HS-27A (cell line): ENCODE data around the gene MAP1B.
"Not testable (repeated sequence)": the region's sequence is repeated elsewhere in the genome, so short reads cannot be mapped to it uniquely, and the experiment has no call there.

Source experiments
- DNase-seq: peaks from one replicate; pipeline ENCODE4 v3.0.0-alpha.2; 2012; ENCODE audit warnings: low read depth, missing footprints

Gene MAP1B

DNA sequence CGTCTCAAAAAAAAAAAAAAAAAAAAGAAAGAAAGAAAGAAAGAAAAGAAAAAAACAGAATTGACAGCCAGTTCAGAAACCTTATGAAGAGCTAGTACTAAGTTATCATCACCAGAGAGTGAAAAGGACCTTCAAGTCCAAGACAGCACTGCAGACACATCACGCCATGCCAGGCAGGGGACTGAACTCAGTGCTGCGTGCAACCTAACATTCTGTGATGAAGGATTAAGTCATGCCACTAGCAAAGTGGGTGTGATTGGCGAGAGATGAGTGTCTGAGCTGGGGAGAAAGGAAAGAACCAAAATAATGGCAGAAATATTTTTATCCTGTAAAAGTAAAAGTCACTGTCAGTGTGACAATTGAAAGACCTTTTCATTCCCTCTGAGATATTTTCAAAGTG is 54.7 kb downstream of the MAP1B start:
- DNase-seq: no peak

DNA sequence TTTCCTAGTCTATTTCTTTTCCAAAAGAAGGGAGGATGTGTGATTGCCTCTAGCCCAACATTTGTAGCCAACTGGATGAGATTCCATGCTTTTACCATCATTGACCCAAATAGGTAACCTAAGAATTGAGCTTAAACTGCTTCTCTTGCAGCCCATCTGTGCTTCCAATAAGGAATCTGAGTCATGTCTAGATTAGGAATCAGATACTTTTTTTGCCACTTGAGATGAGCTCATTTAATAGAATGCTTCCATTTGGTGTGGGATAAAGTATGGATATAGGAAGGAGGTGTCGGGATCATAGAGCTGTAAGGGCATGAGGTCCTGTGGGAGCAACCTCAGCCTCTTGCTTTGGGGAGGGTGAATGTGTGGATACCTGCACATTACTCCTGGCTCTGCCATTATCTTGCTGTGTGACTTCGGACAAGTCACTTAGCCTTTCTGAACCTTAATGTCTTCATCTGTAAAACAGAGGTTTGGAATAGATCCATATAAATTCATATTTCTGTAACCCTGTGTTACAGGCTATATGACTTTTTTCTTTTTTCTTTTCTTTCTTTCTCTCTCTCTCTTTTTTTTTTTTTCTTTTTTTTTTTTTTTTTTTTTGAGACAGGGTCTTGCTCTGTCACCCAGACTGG is 56.2 kb downstream of the MAP1B start:
- no peak for DNase-seq

DNA sequence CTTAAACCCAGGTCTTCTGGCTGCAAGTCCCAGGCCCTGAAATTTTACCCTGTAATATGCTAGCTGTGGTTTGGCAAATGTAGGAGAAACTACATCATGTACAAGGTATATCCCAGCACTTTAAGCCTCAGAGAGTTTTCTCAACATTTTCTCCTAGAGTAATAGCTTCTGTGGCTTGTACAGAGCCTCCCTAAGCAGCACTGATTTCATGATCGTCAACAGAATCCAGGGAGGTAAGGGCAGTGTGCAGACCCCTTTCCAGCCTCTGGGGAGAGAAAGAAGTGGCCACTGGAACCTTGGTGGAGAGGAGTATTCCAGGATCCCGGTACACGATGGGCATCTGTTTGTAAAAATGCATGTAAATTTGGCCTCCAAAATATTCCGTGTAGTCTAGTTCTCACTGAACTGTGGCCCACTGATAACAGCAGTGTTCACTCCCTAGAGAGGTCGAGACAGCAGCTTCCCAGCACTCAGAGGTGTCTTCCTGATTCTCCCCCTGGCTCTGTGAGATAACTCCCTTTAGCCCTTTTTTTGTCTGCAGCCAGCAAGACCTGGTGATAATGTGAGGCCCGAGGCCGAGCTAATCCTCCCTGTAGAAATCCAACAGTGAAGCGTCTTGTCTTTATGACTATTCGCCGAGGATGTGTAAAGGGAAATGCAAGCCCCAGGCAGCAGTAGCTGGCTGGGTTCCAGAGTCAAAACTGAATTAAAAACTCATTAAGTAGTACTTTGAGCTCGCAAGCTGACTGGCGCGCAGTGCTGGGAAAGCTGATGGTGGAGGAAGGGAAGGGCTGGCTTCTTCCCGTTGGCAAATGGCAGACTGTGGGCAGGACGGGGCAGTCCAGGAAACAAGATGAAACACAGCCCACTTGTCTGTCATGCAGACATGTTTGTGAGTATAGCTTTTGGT is 59.0 kb downstream of the MAP1B start:
- no peak for DNase-seq

DNA sequence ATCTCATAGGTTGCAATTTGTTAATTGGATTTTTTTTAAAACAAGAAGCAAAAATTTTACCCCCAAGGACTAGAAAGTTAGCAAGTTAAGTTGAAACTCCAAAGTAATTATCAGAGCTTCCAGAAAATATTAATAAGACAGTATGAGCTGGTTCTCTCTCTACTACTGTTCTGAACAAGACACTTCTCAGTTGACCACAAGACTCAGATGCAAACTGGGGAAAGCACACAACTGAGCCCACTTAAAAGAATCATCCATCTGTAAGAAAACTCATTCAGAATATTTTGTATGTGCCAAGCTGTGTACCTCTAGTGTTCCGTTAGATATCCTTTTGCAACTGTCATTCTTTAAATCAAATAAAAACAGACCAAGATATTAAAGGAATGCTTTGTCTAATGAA is 60.0 kb downstream of the MAP1B start:
- no peak for DNase-seq

DNA sequence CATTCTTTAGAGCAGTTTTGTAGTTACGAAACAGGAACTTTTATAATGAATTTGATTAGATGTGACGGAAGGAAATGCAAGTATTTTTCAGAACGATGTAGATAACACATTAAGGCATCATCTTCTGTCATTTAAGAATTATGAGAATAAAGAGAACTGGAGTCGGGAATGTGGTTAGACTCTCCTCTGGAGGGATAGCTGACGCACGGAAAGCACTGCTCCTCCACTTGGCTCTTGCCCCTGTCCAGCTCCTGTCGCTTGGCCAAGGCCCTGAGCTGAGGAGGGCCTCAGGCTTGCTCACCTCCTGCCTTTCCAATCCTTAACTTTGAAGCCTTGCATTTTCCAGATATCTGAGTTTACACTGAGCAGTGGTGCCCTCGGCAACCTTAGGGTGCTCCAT is 60.5 kb downstream of the MAP1B start:
- DNase-seq: no peak

DNA sequence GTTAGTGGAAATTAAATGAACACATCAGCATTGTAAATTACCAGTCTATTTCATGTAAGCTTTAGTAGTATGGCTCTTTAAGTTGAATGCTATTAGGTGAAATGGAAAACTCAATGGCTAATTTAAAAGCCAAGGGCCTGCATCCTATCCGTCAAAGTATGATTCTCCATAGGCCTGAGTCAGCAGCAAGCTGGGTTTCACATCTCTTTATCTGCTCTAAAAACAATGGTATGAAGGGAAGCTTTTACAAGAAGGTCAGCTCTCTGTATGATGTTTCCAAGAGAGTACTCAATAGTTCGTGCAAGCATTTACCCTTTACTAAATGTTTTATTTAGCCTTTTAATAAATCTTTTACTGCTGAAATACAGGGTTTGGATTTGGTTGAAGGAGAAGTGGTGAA is 62.8 kb downstream of the MAP1B start:
- DNase-seq: no peak

DNA sequence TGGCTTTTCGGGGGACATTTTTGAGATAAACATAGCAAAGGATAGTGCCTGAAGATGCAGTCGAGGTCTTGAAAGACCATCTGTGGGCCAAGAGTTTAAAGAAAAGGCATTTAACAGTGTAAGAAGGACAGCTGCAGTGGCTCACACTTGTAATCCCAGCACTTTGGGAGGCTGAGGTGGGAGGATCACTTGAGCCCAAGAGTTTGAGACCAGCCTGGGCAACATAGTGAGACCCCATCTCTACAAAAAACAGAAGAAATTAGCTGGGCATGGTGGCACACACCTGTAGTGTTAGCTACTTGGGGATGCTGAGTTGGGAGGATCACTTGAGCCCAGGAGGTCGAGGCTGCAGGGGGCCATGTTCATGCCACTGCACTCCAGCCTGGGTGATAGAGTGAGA is 63.9 kb downstream of the MAP1B start:
- not testable (repeated sequence) for DNase-seq

DNA sequence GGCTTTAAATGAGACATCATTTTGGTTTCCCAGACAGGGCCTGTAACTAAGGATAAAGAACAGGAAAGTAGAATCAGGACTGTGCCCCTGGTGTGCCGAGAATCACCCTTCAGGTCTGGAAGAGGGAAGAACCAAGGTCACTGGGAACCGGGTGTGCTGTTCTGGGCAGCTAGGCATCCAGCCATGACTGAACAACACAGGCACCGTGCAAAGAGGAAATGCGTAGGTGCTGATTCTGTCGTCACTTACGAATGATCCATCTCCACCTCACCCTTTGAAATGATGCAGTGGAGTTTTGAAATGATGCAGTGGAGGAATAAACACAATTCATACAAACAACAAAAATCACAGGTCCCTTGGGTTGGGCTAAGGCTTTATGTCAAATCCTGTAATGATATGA is 64.4 kb downstream of the MAP1B start:
- DNase-seq: no peak

DNA sequence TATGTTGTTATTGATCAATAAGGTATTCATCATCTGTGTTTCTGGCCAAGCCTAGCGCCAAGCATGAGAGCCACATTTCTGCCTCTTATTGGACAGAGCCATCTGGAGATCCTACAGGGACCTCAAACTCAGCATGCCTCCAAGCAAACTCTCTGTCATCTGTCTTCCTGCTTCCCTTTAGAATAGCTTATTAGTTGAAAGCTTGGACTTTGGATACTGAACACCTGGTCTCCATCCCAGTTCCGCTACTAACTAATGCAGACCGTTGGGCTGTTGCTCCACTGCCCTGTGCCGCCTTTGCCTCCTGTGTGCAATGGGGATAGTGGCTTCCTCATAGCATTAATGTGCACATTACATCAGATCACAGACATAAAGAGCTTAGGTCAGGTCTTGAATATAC is 65.5 kb downstream of the MAP1B start:
- no peak for DNase-seq

DNA sequence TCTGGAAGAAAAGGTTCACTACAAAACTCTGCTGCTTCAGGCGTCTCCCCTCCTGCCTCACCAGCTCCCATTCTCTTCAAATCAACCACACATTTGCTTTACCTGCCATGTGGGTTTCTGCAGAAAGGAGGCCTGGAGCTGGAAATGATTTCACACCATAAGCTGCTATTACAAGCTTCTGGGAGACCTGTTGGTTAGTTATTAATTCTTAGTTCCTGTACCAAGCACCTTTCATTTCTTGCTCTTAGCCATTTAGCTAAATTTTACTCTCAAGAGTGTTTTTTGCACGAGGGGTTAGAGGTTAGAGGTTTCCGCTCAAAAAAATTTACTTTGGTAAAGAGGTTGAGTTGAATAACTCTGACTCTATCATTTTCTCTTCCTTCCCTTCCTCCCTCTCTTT is 70.3 kb downstream of the MAP1B start:
- no peak for DNase-seq

DNA sequence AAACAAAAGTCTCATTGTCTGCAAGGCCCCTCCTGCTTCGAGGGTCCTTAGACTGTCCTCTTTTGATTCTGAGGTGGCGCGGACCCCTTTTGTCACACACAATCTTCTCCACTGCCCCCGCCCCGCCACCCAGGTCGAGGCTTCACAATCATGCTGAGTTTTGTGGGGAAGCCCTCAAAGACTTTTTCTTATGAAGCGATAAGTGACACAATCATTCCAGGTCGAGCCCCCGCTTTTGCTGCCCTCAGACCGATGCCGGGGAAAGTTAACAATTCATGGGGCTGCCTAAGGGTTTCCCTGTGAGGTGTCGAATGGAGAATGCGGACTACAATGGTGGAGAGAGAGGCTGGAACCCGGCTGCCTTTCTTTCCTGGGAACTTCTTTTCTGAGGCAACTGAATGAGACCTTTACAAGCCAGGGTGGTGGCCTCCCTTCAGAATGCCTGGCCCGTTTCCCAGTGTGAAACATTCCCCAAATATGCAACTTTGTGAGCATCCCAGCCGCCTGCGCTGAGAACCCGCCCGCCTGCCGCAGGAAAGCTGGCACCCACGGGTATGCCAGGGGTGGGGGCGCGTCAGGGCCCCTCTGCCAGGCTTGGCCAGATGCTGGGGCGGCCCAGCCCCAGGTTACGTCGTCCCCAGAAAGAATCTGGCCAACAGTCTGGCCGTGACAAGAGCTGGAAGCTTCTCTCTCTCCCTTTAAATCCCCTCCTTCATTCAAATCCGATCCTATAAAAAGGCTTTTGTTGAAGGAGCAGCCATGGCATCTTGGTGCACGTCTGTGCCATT is 71.9 kb downstream of the MAP1B start:
- DNase-seq: peak; percentile 78

DNA sequence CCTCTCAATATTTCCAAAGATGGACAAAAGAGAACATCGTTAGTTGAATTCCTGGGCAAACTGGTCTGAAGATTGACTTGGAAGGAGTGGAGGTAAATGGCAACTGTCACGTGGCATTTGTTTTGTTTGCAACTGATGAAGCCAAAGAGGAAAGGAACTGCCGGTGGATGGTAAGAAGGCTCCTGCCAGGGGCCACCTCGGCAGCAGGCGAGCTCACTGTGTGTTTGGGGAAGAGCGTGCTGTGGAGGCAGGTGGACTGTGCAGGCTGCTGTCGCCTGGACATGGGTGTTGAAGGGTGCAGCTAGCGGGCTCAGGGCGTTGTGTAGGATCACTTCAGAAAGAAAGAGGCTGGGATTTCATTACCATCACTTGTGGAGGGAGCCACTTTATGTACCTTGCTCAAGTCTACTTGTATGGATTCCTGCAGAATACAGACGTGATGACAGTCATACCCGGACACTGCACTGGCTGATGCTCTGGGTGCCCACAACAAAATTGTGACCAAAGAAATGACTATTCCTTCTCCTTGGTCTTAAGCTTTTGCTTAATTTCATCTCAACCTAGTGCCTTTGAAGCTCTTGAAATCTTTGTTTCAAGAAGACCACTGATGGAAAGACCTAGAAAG is 72.7 kb downstream of the MAP1B start:
- no peak for DNase-seq

DNA sequence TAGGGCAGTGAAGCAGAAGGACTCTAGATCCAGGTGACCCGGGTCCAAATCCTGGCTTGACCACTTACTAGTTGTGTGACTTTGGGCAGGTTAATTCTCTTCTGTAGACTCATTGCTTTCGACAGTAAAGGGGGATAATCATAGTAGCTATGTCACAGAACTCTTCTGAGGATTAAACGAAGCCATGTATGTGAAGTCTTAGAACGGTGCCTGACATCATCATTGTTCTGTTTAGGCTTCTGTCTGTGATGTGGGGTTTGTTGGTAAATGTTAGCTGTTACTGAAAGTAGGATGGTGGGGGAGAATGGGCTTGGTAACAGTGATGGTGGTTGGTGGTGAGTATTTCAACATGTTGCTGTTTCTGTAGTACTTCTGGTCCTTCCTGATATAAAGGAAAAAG is 73.7 kb downstream of the MAP1B start:
- no peak for DNase-seq

DNA sequence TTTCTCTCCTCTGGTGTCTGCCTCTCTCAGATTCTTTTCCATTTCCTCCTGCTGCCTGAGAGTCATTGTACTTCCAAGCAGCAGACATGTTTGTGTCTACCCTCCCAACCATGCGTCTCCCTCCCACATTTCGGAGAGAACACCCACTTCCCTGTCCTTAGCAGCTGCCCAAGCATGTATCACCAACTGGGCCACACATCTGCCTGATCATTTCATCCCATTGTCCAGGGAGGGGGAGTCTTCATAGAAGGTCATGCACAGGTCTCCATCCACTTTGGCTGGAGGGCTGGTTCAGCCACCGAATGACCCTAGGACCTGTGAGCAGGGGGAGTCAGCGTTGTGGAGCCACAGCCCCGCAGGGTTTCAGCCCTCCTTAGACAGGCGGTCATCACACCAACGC is 75.4 kb downstream of the MAP1B start:
- DNase-seq: no peak

DNA sequence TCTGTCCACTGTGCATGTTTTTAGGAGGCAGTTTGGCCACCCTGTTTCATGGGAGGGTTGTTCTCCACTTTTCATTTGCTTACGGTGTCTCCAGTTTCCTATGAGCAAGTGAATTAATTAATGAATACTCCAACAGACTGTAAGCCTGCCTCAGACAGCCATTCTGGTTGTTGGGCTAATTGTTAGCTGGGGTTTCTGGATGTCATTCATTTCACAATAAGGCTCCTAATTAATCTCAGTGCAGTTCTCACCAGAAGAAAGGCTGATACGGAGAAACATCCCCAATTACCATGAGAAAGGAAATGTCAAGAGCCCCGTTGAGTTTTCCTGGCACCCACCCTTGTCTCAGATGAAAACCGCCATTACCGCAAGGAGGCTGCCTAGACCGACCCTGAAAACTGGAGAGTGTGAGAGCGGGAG is 75.8 kb downstream of the MAP1B start:
- DNase-seq: no peak

DNA sequence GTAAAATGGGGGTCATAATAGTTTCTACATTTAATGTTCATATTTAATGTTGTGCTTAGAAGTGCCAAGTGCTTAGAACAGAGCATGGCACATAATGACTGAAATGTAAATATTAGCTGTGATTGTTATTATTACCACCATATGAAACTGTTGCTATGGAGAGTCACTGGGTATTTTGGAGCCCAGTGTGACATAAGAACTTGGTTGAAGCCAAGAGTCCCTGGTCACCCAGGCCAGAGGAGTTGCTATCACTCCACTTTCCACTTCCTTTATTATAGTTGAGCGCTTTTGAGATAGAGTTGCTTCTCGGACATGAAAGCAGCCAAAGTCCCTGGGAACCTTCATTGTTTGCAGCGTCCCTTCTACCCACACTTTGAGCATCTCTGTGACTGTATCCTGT is 77.1 kb downstream of the MAP1B start:
- DNase-seq: no peak

DNA sequence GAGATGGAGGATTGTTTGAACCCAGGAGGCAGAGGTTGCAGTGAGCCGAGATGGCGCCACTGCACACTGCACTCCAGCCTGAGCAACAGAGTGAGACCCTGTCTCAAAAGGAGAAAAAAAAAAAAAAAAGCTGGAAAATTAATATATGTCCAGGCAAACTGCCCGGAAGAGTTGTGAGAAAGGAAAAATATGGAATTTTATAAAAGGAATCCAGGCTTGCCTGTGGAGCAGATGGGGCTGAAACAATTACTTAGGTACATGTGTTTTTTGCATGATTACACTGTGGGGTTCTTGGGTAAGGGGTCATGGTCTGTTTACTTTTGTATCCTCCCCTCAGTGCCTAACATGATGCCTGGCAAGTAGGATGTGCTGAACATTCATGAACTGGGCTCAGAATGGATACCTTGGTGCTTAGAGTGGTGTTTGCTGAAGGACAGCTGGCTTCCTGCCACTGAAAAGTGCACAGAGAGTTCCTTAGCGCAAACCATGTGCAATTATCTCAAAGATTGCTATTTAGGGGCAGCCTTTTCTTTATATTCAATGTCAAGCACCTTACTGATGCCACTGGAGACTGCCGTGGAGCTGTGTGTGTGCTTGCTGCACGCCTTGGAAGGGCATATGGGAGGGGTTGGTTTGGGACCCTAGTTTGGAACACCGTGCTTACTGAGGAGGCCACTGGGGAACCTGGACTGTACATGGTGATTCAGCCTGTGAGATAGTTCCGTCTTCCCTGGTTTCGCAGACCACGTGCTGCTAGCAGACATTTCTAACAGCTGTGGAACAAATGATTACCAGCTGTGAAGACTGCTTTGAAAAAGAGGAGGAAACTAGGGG is 78.4 kb downstream of the MAP1B start:
- DNase-seq: no peak

DNA sequence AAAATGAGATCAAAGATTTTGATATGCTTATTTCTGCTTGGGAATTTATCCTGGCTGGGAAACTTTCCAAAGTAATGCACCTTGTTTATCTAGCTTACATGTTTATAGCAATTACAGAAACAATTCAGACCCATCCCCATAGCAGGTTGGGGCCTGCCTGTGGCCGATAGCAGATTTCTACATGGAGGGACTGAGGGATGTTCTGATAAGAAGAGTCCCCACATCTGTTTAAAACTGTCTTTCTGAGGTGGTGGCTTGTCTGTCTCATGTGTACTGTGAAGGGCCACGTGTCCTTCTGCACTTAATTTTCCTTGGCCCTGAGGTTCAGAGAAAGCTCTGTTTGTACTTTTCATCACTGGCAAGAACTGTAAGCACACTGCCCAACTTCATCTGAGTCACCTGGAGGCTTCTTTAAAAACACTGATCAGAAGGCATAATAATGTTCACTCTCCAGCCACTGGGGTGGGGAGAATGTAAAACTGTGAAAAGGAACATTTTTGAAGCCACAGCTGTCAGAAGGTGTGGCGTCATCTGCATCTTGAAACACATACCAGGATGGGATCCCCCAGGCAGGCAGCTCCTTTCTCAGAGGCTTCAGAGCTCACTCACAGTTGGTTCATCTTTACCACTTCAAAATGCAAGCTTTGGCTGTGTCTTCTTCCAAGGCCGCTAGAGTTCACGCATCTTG is 80.3 kb downstream of the MAP1B start:
- no peak for DNase-seq

DNA sequence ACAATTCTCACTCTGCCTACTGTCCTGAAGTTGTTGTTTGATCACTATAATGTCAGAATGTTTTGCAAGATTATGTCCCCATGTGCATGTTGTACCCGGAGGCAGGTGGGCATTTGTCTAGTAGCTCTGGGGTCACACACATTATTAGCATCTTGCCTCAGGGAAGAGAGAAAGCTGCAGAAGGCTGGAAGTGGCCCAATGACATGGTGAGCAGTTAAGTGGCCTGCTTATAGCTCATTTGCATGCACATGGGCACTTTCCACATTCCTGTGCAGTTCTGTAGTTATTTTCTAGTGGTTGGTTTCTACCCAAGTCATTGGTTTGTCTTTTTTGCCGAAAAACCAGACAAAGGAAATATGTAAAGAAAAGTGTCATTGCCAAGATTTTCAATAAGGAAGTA is 80.9 kb downstream of the MAP1B start:
- DNase-seq: no peak

DNA sequence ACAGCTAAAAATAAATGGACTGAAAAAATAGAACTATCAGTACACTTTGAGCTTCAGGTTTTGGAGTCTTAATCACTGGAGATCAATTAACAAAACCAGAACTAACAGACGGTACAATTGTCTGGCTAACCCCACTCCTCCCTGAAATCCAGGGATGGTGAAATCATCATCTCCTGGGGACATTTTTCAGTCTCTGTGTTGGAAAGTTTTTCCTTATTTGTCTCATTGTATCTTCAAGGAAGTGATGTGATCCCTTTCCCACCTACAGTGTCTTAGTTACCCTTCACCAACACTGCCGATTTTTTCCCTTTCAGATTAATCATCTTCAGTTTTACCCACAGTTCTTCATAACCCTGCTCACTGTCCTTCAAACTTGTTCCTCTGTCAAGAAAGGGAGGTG is 81.9 kb downstream of the MAP1B start:
- DNase-seq: no peak

DNA sequence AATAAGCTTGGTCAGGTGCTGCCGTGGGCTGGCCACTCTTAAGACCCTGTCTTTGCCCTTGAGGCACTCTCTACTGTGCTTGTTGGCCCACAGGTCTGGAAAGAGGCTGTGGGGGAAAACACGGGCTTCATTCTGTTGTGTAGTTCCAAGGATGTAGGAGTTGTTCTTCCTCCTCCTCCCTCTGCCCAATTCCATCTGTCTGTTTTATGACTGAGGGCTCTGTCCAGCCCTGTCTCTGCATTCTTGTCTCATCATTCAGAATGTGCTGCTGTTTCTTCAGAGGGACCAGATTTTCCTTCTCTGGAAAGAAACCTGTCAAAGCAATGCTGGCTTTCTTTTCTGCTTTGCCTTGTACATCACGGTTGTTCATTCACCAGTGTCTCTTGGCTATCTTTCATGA is 84.1 kb downstream of the MAP1B start:
- no peak for DNase-seq
